Subcutaneous adipose tissue (tissue), 4 donors: Measurements from ENCODE around the gene PRDM12. TPM values are rescaled to one million over a fixed set of nuclear protein-coding genes. Genes with fewer than 3 reads are reported as not detected.

ENCODE experiments used
- total RNA-seq, 4 donors: library from RNA; depleted of rRNA; stranded (reverse); fragments of >200 nt; gene quantifications; one replicate each; pipeline ENCODE4 v1.1.0, GENCODE V29; 2016
- TF ChIP-seq, protein P1 (sequence below): fragments of 450-650 bp; IDR thresholded peaks from one replicate; pipeline ENCODE4 v1.5.1; 2016; ENCODE audit warnings: low read depth, mild to moderate bottlenecking, control low read depth, antibody characterized with exemption, moderate library complexity

Gene PRDM12
- total RNA-seq, 4 donors from 2014 or later: not detected

DNA sequence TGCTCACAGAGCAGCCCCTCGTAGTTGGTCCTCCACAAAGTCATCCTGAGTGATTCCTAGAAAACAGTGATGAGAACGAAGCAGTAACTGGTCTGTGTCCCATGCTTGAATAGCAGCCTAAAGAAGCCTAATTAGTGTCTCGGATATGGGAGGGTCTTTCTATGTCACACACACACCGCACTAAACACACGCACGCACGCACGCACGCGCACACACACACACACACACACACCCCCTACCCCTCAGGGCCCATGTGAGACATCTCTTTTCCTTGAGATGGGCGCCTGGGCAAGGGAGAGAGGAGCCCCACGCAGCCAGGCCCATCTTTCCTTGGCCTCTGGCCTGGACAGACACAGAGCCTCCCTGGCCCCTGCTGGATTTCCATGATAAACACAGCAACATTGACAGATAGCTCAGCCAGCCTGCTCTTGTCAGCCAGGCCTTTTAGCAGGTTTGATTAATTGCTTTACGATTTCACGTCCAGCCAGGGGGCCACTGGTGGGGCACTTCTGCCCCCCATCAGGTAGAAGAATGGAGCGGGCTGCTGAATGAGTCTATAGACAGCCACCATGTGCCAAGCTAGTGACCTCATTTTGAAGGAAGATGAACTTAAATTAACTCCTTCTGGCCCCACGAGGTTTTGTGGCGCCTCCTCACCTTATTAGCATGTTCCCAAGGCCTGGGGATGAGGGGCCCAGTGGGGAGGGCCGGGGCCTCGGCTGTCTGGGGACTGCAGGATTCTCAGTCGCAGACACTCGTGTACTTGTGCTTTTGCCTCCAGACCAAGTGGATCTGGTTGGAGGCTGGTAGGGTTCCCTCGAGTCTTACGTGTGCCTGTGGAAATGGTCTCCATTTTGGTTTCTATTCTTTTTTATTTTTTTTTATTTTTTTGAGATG lies 36.2 kb upstream of the PRDM12 start:
- TF ChIP-seq, protein P1, sequence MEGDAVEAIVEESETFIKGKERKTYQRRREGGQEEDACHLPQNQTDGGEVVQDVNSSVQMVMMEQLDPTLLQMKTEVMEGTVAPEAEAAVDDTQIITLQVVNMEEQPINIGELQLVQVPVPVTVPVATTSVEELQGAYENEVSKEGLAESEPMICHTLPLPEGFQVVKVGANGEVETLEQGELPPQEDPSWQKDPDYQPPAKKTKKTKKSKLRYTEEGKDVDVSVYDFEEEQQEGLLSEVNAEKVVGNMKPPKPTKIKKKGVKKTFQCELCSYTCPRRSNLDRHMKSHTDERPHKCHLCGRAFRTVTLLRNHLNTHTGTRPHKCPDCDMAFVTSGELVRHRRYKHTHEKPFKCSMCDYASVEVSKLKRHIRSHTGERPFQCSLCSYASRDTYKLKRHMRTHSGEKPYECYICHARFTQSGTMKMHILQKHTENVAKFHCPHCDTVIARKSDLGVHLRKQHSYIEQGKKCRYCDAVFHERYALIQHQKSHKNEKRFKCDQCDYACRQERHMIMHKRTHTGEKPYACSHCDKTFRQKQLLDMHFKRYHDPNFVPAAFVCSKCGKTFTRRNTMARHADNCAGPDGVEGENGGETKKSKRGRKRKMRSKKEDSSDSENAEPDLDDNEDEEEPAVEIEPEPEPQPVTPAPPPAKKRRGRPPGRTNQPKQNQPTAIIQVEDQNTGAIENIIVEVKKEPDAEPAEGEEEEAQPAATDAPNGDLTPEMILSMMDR: no peak

GRCh38 chr9:130629443-130630070 lies 34.8 kb upstream of the PRDM12 start:
- TF ChIP-seq, protein P1: no peak

DNA sequence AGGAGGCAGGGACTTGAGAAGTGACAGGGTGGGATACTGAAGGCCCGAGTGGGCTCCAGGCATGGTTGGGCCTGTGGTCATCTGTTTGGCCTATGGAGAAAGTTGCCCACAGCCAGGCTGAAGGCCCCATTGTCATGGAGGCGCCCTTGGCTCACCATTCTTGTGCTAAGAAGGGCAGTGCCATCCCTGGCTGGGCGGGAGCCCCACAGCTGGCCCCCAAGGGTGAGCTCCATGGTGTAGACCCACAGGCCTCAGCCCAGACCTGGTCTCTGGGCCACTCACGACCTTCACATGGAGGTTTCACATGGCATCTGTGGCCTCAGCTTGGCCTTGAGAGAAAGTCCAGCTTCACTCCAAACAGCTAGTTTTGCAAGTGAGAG lies 34.3 kb upstream of the PRDM12 start:
- TF ChIP-seq, protein P1: no peak

GRCh38 chr9:130630506-130631330 lies 33.7 kb upstream of the PRDM12 start:
- TF ChIP-seq, protein P1: no peak

GRCh38 chr9:130631331-130632080 lies 32.9 kb upstream of the PRDM12 start:
- TF ChIP-seq, protein P1: no peak

DNA sequence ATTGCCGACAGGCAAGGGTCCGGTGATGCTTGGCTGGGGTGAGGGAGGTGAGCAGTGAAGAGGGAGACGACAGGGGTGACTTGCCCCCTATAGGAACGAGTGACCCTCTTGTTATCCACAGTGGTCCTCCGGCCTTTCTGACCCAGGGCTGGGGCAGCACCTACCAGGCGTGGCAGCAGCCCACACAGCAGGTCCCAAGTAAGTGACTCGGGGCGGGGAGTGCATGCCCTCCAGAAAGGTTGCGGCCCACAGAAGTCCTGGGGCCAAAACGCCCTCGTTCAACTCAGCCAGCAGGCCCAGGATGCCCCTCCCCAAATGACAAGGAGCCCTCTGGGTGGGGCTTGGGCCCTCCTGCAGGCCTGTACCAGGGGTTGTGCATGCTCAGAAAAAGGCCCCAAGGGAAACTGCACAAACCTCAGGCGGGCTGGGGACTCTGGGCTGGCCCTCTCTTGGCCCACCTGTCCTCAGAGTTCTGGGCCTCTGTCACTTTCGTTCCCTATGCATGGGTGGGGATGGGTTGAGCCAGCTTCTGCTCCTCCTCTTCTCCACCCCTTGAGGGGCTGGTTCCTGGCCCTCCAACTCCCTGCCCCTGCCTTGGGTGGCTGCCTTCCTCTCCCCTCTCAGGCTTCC lies 32.2 kb upstream of the PRDM12 start:
- TF ChIP-seq, protein P1: no peak
